Stimulated activated CD8-positive, alpha-beta memory T cell treated with anti-CD3 and anti-CD28 coated beads, Interleukin-12 subunit alpha, Interleukin-12 subunit beta, amount 100 ng/mL, for 4 hours (primary cell): ENCODE data around the gene TSPAN9.

Experiments
- DNase-seq: peaks from one replicate; pipeline ENCODE4 v3.0.0-alpha.2; 2020; ENCODE audit warnings: low read depth

TSPAN9 gene

GRCh38 chr12:3164454-3165077 is 87.4 kb downstream of the TSPAN9 start:
- DNase-seq = no peak

- DNase-seq = no peak
Measured at GRCh38 chr12:3165078-3165980, 88.2 kb downstream of the TSPAN9 start.

GRCh38 chr12:3167636-3168035 is 90.5 kb downstream of the TSPAN9 start:
- DNase-seq = no peak

- DNase-seq = no peak
Measured at GRCh38 chr12:3168223-3169221, 91.3 kb downstream of the TSPAN9 start.

- DNase-seq = no peak
Measured at GRCh38 chr12:3170423-3171194, 93.4 kb downstream of the TSPAN9 start.

- DNase-seq = no peak
Measured at GRCh38 chr12:3171195-3171591, 94.0 kb downstream of the TSPAN9 start.

- DNase-seq = no peak
Measured at GRCh38 chr12:3172124-3173007, 95.2 kb downstream of the TSPAN9 start.

- DNase-seq = no peak
Measured at GRCh38 chr12:3173008-3173553, 95.9 kb downstream of the TSPAN9 start.

GRCh38 chr12:3173912-3174311 is 96.7 kb downstream of the TSPAN9 start:
- no peak for DNase-seq

GRCh38 chr12:3175238-3175637 is 98.1 kb downstream of the TSPAN9 start:
- no peak for DNase-seq

GRCh38 chr12:3176754-3177153 is 99.6 kb downstream of the TSPAN9 start:
- DNase-seq = no peak

GRCh38 chr12:3177778-3178425 is 100.7 kb downstream of the TSPAN9 start:
- DNase-seq = no peak

GRCh38 chr12:3178671-3179313 is 101.6 kb downstream of the TSPAN9 start:
- DNase-seq = no peak

GRCh38 chr12:3179731-3180130 is 102.6 kb downstream of the TSPAN9 start:
- DNase-seq = no peak

- DNase-seq = no peak
Measured at GRCh38 chr12:3182426-3182825, 105.2 kb downstream of the TSPAN9 start.

GRCh38 chr12:3184485-3184884 is 107.3 kb downstream of the TSPAN9 start:
- DNase-seq = no peak

GRCh38 chr12:3185260-3185870 is 108.2 kb downstream of the TSPAN9 start:
- DNase-seq = no peak

GRCh38 chr12:3186546-3187215 is 109.5 kb downstream of the TSPAN9 start:
- no peak for DNase-seq
